GM13977 (cell line): ENCODE data around the gene SLC22A23.

Experiments used
- DNase-seq: peaks from one replicate; pipeline ENCODE4 v3.0.0; 2012; ENCODE audit warnings: low spot score
- CTCF ChIP-seq: IDR thresholded peaks from 2 replicates; pipeline ENCODE4 v1.5.1; 2012; ENCODE audit warnings: mild to moderate bottlenecking, control low read depth; ENCODE audit not compliant: insufficient read depth; ENCODE audit errors: extremely low read depth, missing control alignments
- in situ Hi-C: fragments of 300-500 bp; cut with MboI; formaldehyde crosslinking; loops from one replicate; pipeline ENCODE4 v1.12.0; 2022; ENCODE audit warnings: low sequenced_read_pairs, low pct_unique_long_range_greater_than_20kb, mixed read lengths, inconsistent platforms; ENCODE audit not compliant: unreplicated experiment

Gene SLC22A23

DNA sequence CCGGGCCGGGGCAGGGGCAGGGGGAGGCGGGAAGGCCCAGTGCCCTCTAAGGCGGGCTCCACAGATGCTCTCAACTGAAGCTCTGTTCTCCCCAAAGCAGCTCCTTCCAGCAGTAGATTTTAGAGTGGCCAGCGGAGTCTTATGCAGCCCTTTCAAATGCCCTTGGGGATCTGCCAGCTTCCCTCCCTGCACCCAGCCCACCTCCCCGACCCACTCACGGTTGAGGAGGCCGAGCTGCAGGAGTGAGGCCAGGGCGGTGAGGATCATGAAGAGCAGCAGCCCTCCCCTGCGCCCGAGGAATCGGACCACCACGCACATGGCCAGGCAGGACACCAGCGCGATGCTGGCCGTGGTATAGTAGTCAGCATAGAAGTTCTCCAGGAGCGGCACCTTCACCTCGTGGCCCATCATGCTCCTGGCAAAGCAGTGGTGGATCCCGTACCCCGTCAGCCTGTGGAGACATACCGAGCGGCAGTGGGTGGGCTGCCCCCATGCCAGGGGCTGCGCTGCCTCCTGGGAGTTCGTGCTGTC, 170.1 kb downstream of the SLC22A23 start:
- TF ChIP-seq CTCF: no peak
- DNase-seq: no peak
- in situ Hi-C loops: no loop called here

GRCh38 chr6:3285732-3286131, 171.1 kb downstream of the SLC22A23 start:
- in situ Hi-C loops: no loop called here
- TF ChIP-seq CTCF: no peak
- DNase-seq: no peak

- no peak for DNase-seq
- in situ Hi-C loops: no loop called here
- TF ChIP-seq CTCF: no peak
These were observed 171.7 kb downstream of the SLC22A23 start for GRCh38 chr6:3285049-3285639.

DNA sequence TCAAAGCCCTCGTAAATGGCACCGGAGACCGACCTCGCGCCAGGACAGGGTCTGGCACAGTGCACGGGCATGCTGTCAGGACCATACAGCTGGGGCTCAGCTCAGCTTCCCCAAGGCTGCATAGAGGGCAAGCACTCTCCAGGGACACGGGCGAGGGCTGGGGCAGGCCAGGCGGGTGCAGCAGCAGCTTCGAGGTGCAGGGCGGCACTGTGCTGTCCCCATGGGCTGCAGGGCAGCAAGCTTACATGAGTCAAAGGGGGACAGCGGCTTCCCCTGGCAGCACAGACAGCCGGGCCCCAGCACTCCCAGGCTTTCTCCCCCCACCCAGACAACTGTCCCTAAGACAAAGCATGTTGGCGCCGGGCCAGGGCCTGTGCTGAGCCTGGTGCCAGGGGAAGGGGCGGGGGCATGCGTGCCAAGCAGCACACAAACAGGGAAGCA, 172.4 kb downstream of the SLC22A23 start:
- no peak for TF ChIP-seq CTCF
- no peak for DNase-seq
- in situ Hi-C loops: no loop called here

DNA sequence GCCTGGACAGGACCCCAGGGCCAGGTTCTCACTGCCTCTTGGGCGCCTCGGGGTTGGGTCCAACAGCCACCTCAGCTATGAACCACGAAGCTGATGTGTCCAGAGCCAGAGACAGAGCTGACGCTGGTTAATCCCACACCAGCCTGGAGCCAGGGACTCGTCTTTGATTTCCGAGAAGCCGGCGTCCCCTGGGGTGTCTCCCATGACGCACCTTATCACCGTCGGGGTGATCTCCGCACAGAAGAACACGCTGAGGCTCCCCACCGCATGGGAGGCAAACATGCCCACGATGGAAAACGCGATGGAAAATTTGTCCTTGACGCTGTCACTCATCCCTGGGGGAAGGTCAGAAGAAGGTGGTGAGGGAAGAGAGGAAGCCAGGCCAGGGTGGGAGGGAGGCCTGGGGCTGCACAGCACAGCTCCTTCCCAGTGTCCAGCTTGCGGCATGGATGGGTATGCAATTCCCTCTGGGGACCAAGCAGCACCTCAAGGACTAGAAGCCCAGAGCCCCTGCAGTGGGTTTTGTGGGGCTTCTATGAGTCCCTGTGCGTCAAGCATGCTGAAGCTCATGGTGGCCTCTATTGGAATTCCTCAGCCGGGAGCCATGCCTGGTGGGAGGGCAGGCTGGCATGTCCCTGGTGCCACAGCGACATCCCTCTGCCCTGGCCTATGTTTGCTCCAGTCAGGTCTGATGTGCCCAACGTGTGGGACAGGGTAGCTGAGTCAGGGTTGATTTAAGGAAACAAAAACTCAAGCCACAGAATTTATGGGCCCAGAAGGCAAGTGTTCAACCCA, 173.0 kb downstream of the SLC22A23 start:
- in situ Hi-C loops: no loop called here
- no peak for DNase-seq
- TF ChIP-seq CTCF: no peak

DNA sequence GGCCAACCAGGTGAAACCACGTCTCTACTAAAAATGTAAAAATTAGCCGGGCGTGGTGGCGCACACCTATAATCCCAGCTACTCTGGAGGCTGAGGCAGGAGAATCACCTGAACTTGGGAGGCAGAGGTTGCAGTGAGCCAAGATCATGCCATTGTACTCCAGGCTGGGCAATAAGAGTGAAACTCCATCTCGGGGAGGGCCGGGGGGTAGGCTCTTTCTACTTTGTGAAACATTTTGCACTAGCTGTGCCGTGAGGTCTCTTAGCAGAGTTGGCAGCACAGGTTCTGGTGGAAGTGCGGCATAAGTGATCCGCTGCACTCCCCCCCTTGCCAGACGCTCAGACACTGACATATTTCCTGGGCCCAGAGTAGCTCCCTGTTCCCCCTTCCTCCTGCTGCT, 173.6 kb downstream of the SLC22A23 start:
- TF ChIP-seq CTCF: no peak
- DNase-seq: no peak
- in situ Hi-C loops: no loop called here
